ENCODE results near the gene OPA3.
A peak's percentile ranks its signal among the peaks of the same experiment; 100 is the strongest.
"Not testable (repeated sequence)": the region's sequence is repeated elsewhere in the genome, so short reads cannot be mapped to it uniquely, and the experiment has no call there.

The OPA3 gene

GRCh38 chr19:45584332-45585157 is at the start of gene OPA3:
Gene OPA3 (minus strand): TSS chr19:45584802. CDS start chr19:45584764, 38 bp downstream.
- peak; percentile 98 for DNase-seq

GRCh38 chr19:45632468-45633196 is 48.0 kb upstream of the OPA3 start:
- DNase-seq, result peak; percentile 40

- DNase-seq, result no peak
These were observed 45.9 kb upstream of the OPA3 start for GRCh38 chr19:45630463-45630862.

- DNase-seq, result no peak
These were observed 45.1 kb upstream of the OPA3 start for GRCh38 chr19:45629704-45630103.

GRCh38 chr19:45628219-45628618 is 43.6 kb upstream of the OPA3 start:
- DNase-seq, result not testable (repeated sequence)

GRCh38 chr19:45623984-45624383 is 39.4 kb upstream of the OPA3 start:
- DNase-seq, result no peak

- DNase-seq, result no peak
These were observed 37.4 kb upstream of the OPA3 start for GRCh38 chr19:45621976-45622503.

GRCh38 chr19:45621389-45621788 is 36.8 kb upstream of the OPA3 start:
- no peak for DNase-seq

GRCh38 chr19:45616704-45617017 is 32.1 kb upstream of the OPA3 start:
- DNase-seq, result no peak

- peak; percentile 74 for DNase-seq
These were observed 31.4 kb upstream of the OPA3 start for GRCh38 chr19:45615795-45616703.

- not testable (repeated sequence) for DNase-seq
These were observed 30.5 kb upstream of the OPA3 start for GRCh38 chr19:45615056-45615455.

- DNase-seq, result no peak
These were observed 29.5 kb upstream of the OPA3 start for GRCh38 chr19:45613926-45614725.

- no peak for DNase-seq
These were observed 24.3 kb upstream of the OPA3 start for GRCh38 chr19:45608948-45609347.

- DNase-seq, result peak; percentile 51
These were observed 22.7 kb upstream of the OPA3 start for GRCh38 chr19:45607071-45608029.

GRCh38 chr19:45601524-45602374 is 17.1 kb upstream of the OPA3 start, which contains the start of gene GPR4:
Gene GPR4 (minus strand): TSS chr19:45602212. CDS start chr19:45591866, 10,346 bp downstream.
- DNase-seq, result no peak

- DNase-seq, result no peak
These were observed 16.5 kb upstream of the OPA3 start for GRCh38 chr19:45601115-45601514.

GRCh38 chr19:45600340-45600885 is 15.8 kb upstream of the OPA3 start:
- DNase-seq, result no peak

- DNase-seq, result no peak
These were observed 14.7 kb upstream of the OPA3 start for GRCh38 chr19:45599286-45599685.

GRCh38 chr19:45598267-45599001 is 13.8 kb upstream of the OPA3 start:
- no peak for DNase-seq

Measured in activated T-cell treated with anti-CD3 and anti-CD28 coated beads, Interleukin-2, amount 50 U/mL, for 1 hour (primary cell).